Measurements from ENCODE around the gene LAMA4. TPM values are rescaled to one million over a fixed set of nuclear protein-coding genes. Genes with fewer than 3 reads are reported as not detected.

LAMA4 gene
- total RNA-seq, 1 donor from 2014 or later: 103 TPM

- TF ChIP-seq CTCF (IDR thresholded peaks at IDR 0.05; ENCODE audit: borderline replicate concordance): no peak
Measured at GRCh38 chr6:112272799-112273198, 18.4 kb upstream of the LAMA4 start.

GRCh38 chr6:112270756-112271155 is 16.4 kb upstream of the LAMA4 start:
- intact Hi-C loops (cut with micrococcal nuclease): no loop called here
- Histone ChIP-seq H3K4me3 (no peak overlapping the region), H3K4me1 (peaks cover 33% of the 10 kb centered on the region), H3K36me3 (no peaks in the 10 kb centered on the region), H3K9me3 (replicated peaks) (no peaks in the 10 kb centered on the region), H3K27ac (replicated peaks) (peak overlapping the region; percentile 82), H3K27me3 (ENCODE audit: low read depth) (no peaks in the 10 kb centered on the region)
- TF ChIP-seq CTCF (IDR thresholded peaks at IDR 0.05; ENCODE audit: borderline replicate concordance): no peak
- DNase-seq: no peak

More at GRCh38 chr6:112272799-112273198, 18.4 kb upstream of the LAMA4 start:
- DNase-seq: no peak
- Histone ChIP-seq H3K9me3 (replicated peaks) (no peaks in the 10 kb centered on the region), H3K36me3 (no peaks in the 10 kb centered on the region), H3K4me3 (no peak overlapping the region), H3K4me1 (peaks cover 31% of the 10 kb centered on the region), H3K27ac (replicated peaks) (no peak overlapping the region), H3K27me3 (ENCODE audit: low read depth) (no peaks in the 10 kb centered on the region)
- intact Hi-C loops (cut with micrococcal nuclease): no loop called here

GRCh38 chr6:112269979-112270566 is 15.7 kb upstream of the LAMA4 start:
- Histone ChIP-seq H3K36me3 (no peaks in the 10 kb centered on the region), H3K4me1 (peaks cover 33% of the 10 kb centered on the region), H3K27ac (replicated peaks) (peak overlapping the region; percentile 82), H3K4me3 (no peak overlapping the region), H3K9me3 (replicated peaks) (no peaks in the 10 kb centered on the region), H3K27me3 (ENCODE audit: low read depth) (no peaks in the 10 kb centered on the region)
- no peak for TF ChIP-seq CTCF (IDR thresholded peaks at IDR 0.05; ENCODE audit: borderline replicate concordance)
- no peak for DNase-seq
- intact Hi-C loops (cut with micrococcal nuclease): no loop called here

GRCh38 chr6:112269114-112269513 is 14.7 kb upstream of the LAMA4 start:
- no peaks in the 10 kb centered on the region for H3K9me3 ChIP-seq (replicated peaks)
- H3K36me3 ChIP-seq: no peaks in the 10 kb centered on the region
- intact Hi-C loops (cut with micrococcal nuclease): no loop called here
- DNase-seq: no peak
- H3K4me3 ChIP-seq: no peak overlapping the region
- no peaks in the 10 kb centered on the region for H3K27me3 ChIP-seq (ENCODE audit: low read depth)
- peaks cover 33% of the 10 kb centered on the region for H3K4me1 ChIP-seq
- peak; percentile 50 for TF ChIP-seq CTCF (IDR thresholded peaks at IDR 0.05; ENCODE audit: borderline replicate concordance)
- peak overlapping the region; percentile 82 for H3K27ac ChIP-seq (replicated peaks)

GRCh38 chr6:112268654-112269053 is 14.3 kb upstream of the LAMA4 start:
- DNase-seq: no peak
- TF ChIP-seq CTCF (IDR thresholded peaks at IDR 0.05; ENCODE audit: borderline replicate concordance): no peak
- Histone ChIP-seq H3K27ac (replicated peaks) (peak overlapping the region; percentile 82), H3K9me3 (replicated peaks) (no peaks in the 10 kb centered on the region), H3K4me3 (no peak overlapping the region), H3K36me3 (no peaks in the 10 kb centered on the region), H3K4me1 (peaks cover 33% of the 10 kb centered on the region), H3K27me3 (ENCODE audit: low read depth) (no peaks in the 10 kb centered on the region)
- intact Hi-C loops (cut with micrococcal nuclease): no loop called here

All from left ventricle myocardium inferior (tissue), 1 donor.